Calu3 (cell line): Measurements from ENCODE around the gene NTSR1. TPM values are rescaled to one million over a fixed set of nuclear protein-coding genes. Genes with fewer than 3 reads are reported as not detected.
A peak's percentile ranks its signal among the peaks of the same experiment; 100 is the strongest.

ENCODE experiments used
- BruUV-seq: library from RNA; stranded (reverse); fragments of 400-500 nt; replicated peaks from 2 replicates; lab custom pipeline; 2021; lab: Mats Ljungman, UMichigan
- CTCF ChIA-PET: fragments of 300-600 bp; sonication (Branson Sonifier 250); formaldehyde crosslinking; loops from one replicate; lab custom pipeline; 2022; ENCODE audit warnings: antibody characterized with exemption; lab: Charles Lee
- DNase-seq: peaks from one replicate; pipeline ENCODE4 v3.0.0; 2022
- H3K27ac Mint-ChIP-seq: one replicate; pipeline ENCODE4 v1.8.0; 2022; ENCODE audit warnings: mixed read lengths; ENCODE audit not compliant: unreplicated experiment
- H3K27me3 Mint-ChIP-seq: one replicate; pipeline ENCODE4 v1.8.0; 2022; ENCODE audit warnings: mixed read lengths; ENCODE audit not compliant: unreplicated experiment
- H3K36me3 Mint-ChIP-seq: one replicate; pipeline ENCODE4 v1.8.0; 2022; ENCODE audit warnings: mild to moderate bottlenecking, moderate library complexity, mixed read lengths; ENCODE audit not compliant: insufficient read depth, unreplicated experiment
- H3K4me1 Mint-ChIP-seq: one replicate; pipeline ENCODE4 v1.8.0; 2022; ENCODE audit warnings: mild to moderate bottlenecking, low read depth, mixed read lengths; ENCODE audit not compliant: unreplicated experiment
- H3K4me3 Mint-ChIP-seq: one replicate; pipeline ENCODE4 v1.8.0; 2022; ENCODE audit warnings: mild to moderate bottlenecking, low read depth, moderate library complexity, mixed read lengths; ENCODE audit not compliant: unreplicated experiment
- H3K9me3 Mint-ChIP-seq: one replicate; pipeline ENCODE4 v1.8.0; 2022; ENCODE audit warnings: low read depth, mixed read lengths; ENCODE audit not compliant: unreplicated experiment
- intact Hi-C: fragments of 100-400 bp; cut with micrococcal nuclease; formaldehyde crosslinking; loops from one replicate; pipeline ENCODE4 v1.10.0; 2022; ENCODE audit not compliant: unreplicated experiment
- total RNA-seq: library from RNA; stranded (reverse); gene quantifications from 2 replicates; pipeline ENCODE4 v1.2.3, GENCODE V29; 2022
- TF ChIP-seq, protein P1 (sequence below): fragments of 200-600 bp; IDR thresholded peaks from one replicate; pipeline ENCODE4 v1.8.0; 2022; ENCODE audit warnings: antibody characterized with exemption; ENCODE audit not compliant: unreplicated experiment

Gene NTSR1
- total RNA-seq, 1 experiment from 2014 or later: not detected

DNA sequence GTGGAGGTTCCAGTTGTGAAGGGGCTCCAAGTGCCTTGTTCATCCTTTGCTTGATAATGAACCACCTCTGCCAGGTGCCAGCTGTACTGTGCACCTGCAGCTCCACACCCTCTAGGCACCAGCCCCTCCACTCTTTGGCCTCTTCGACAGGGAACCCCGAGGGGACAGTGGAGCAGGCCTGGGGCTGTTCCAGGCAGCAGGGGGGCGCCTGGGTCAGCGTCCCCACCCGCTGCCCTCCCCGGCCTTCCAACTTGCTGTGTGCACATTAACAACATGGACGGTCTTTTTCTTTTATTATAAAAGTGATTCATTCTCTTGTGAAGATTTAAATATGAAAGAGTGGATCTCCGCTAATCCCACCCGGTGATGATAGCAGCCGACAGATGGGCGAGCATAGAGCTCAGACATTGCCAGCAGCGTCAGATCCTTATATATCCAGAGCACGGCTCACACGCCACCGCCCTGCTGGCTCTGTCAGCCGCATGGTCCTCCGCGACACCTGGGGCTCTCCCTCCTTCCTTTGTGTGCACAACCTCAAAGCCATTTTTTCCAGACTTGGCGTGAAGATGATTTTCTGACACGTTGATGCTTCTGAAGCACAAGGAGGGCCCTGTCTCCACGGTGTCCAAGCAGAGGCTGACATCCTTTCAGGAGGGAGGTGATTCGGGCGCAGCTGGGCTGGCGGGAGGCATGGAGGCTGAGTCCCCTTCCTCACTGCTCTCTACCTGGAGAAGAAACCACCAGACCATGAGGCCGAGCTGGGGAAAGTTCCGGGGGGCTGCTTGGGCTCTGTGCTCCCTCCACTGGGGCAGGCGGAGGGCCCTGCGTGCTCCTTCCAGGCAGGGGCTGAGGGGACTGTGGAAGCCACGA, 65.4 kb downstream of the NTSR1 start:
- peaks cover 3% of the 10 kb centered on the region for H3K9me3 Mint-ChIP-seq
- intact Hi-C loops: no loop called here
- H3K4me3 Mint-ChIP-seq: no peak overlapping the region
- H3K27me3 Mint-ChIP-seq: peaks cover 56% of the 10 kb centered on the region
- TF ChIP-seq, protein P1, sequence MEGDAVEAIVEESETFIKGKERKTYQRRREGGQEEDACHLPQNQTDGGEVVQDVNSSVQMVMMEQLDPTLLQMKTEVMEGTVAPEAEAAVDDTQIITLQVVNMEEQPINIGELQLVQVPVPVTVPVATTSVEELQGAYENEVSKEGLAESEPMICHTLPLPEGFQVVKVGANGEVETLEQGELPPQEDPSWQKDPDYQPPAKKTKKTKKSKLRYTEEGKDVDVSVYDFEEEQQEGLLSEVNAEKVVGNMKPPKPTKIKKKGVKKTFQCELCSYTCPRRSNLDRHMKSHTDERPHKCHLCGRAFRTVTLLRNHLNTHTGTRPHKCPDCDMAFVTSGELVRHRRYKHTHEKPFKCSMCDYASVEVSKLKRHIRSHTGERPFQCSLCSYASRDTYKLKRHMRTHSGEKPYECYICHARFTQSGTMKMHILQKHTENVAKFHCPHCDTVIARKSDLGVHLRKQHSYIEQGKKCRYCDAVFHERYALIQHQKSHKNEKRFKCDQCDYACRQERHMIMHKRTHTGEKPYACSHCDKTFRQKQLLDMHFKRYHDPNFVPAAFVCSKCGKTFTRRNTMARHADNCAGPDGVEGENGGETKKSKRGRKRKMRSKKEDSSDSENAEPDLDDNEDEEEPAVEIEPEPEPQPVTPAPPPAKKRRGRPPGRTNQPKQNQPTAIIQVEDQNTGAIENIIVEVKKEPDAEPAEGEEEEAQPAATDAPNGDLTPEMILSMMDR: no peak
- CTCF ChIA-PET: no interaction called here
- peaks cover 18% of the 10 kb centered on the region for H3K36me3 Mint-ChIP-seq
- no peak overlapping the region for H3K27ac Mint-ChIP-seq
- peaks cover 27% of the 10 kb centered on the region for H3K4me1 Mint-ChIP-seq
- BruUV-seq: no TSS peak
- DNase-seq: no peak

DNA sequence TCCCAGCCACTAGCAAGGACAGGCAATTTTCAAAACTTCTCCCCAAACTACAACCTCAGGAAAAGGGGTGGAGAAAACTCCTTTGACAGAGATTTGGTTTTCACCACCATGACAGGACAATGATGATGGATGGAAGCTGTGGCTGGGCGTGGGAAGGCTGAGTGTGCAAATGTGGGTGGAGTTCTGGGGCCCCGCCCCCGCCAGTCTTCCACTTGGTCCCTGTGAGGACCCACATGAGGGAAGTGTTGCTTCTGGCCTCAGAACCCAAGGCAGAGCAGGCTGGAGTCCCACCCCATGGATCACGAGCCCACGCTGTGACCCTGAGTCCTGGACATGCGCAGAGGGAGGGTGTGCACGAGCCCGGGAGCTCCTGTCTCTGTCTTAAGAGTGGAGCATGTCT, 66.1 kb downstream of the NTSR1 start:
- intact Hi-C loops: no loop called here
- TF ChIP-seq, protein P1: no peak
- no peak for DNase-seq
- CTCF ChIA-PET: interaction anchor here (0.8 kb wide), 1 partner anchor 10 kb away, joined by 3 read pairs; no protein-coding TSS in a partner anchor
- Mint-ChIP-seq H3K4me1 (peaks cover 23% of the 10 kb centered on the region), H3K36me3 (peaks cover 18% of the 10 kb centered on the region), H3K27me3 (peaks cover 56% of the 10 kb centered on the region), H3K9me3 (peaks cover 3% of the 10 kb centered on the region), H3K27ac (no peak overlapping the region), H3K4me3 (no peak overlapping the region)
- no TSS peak for BruUV-seq

DNA sequence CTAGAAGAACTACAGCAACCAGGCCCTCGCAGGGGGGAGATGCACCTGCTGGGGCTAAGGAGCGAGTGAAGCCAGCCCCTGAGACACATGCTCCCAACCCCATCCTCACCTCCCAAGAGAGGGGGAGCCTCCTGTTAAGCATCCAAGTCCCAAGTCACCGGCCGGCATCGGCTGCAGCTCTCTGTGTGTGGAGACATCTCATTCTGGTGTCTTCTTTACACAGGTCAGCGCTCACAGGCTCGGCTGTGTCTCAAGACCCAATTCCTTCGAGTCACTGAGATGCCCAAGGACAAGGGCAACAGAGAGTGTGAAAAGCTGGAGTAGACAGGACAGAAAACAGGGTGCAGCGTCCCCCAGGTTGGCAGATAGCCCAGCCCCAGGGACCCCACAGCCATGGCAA, 66.6 kb downstream of the NTSR1 start:
- no peak for DNase-seq
- Mint-ChIP-seq H3K36me3 (peaks cover 18% of the 10 kb centered on the region), H3K27me3 (peaks cover 56% of the 10 kb centered on the region), H3K4me1 (peaks cover 23% of the 10 kb centered on the region), H3K9me3 (peaks cover 3% of the 10 kb centered on the region), H3K4me3 (no peak overlapping the region), H3K27ac (no peak overlapping the region)
- TF ChIP-seq, protein P1: no peak
- no TSS peak for BruUV-seq
- CTCF ChIA-PET: interaction anchor here (0.8 kb wide), 1 partner anchor 9 kb away, joined by 3 read pairs; no protein-coding TSS in a partner anchor
- intact Hi-C loops: no loop called here

DNA sequence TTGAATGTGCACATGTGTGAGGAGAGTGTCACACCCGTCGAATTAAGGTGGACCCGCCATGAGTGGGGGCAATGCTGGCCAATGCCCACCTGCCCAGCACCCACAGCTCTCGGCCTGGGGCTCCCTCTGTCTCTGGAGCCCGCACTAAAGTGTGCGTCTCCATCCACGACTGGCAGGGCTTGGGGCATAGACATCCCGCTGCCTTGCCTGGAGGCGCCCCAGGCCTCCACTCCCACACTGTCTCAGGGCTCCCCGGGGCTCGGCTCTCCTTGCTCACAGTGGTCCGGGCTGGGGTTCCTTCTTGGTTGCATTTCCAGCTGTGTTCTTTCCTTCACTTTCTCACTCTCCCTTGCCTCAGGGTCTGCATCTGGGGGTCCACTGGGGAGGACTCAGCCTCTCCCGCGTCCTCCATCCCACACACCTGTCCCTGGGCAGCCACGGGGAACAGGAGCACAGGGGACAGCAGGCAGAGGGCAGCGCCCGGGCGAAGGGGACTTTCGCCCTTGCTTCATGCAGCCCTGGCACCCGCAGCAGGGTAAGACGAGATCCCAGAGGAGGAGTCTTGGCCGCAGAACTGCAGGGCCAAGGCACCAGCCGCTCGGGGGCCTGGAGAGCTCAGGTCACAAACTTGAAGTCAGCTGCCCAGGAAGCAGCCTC, 67.5 kb downstream of the NTSR1 start:
- Mint-ChIP-seq H3K36me3 (peaks cover 18% of the 10 kb centered on the region), H3K27me3 (peaks cover 61% of the 10 kb centered on the region), H3K9me3 (peaks cover 3% of the 10 kb centered on the region), H3K4me3 (peak overlapping the region; percentile 64), H3K27ac (peak overlapping the region; percentile 45), H3K4me1 (peaks cover 23% of the 10 kb centered on the region)
- CTCF ChIA-PET: no interaction called here
- TSS peak; percentile 92 for BruUV-seq
- intact Hi-C loops: no loop called here
- TF ChIP-seq, protein P1: no peak
- no peak for DNase-seq
